H1 (cell line): ENCODE results near the gene TMC6. TPM values are rescaled to one million over a fixed set of nuclear protein-coding genes. Genes with fewer than 3 reads are reported as not detected.

Experiments used
- CHD7 ChIP-seq: fragments of 300-600 bp; sonication (generic); IDR thresholded peaks from 2 replicates; pipeline ENCODE4 v1.7.1; 2012; ENCODE audit warnings: low read length, moderate library complexity, mild to moderate bottlenecking, inconsistent platforms; ENCODE audit not compliant: insufficient replicate concordance
- polyA plus RNA-seq, 7 experiments: library from polyadenylated mRNA; depleted of rRNA in 3 of 7; stranded (reverse) in 5 of 7; unstranded in 2 of 7; fragments of >200 nt in 5 of 7; fragments of 200-250 nt in 2 of 7; gene quantifications; 1 replicate in 5 of 7; 2 replicates in 1 of 7; 4 replicates in 1 of 7; pipeline versions ENCODE4 v1.2.1 to v1.2.3, GENCODE V29; 2011 to 2013; ENCODE audit warnings: missing spikeins in 2 of 7, mixed read lengths in 2 of 7
- total RNA-seq: library from RNA; stranded (reverse); fragmentation: NEBNext Ultra II Directional; extraction: Animal tissue kit (Norgen Biotek cat#: 25700); gene quantifications from 2 replicates; pipeline ENCODE4 v1.2.1, GENCODE V29; 2021

TMC6 gene
- total and polyA plus RNA-seq, 2 of the 8 experiments (the other 6 are each of a cell fraction or from before 2014, with no cell fraction given): 39.4 to 77.6 TPM

- no peak for TF ChIP-seq CHD7
- TF ChIP-seq, all 59 proteins: peak for 0
These were observed 58.9 kb downstream of the TMC6 start (continued) for GRCh38 chr17:78069695-78070094.
